Measurements from ENCODE around the gene GHRHR.

GRCh38 chr7:30925913-30926312 lies 37.8 kb upstream of the GHRHR start:
- no peak for TF ChIP-seq POLR2A (IDR thresholded peaks at IDR 0.05; ENCODE audit: low read depth, low read length)
- TF ChIP-seq POLR2AphosphoS5 (IDR thresholded peaks at IDR 0.05; ENCODE audit: low read depth, low read length) = no peak
- TF ChIP-seq TAF1 (IDR thresholded peaks at IDR 0.05; ENCODE audit: borderline replicate concordance, low read depth, low read length) = no peak

Measured in GM12892 (cell line).